ENCODE results near the gene HYCC1.

GRCh38 chr7:23027261-23027660 lies 13.3 kb upstream of the HYCC1 start:
- TF ChIP-seq ZSCAN18 (CRISPR knock-in tag; IDR thresholded peaks at IDR 0.05) (no peak), ESRRA (CRISPR knock-in tag; IDR thresholded peaks at IDR 0.05; ENCODE audit: borderline replicate concordance) (no peak), MLX (CRISPR knock-in tag; IDR thresholded peaks at IDR 0.05) (no peak), ELF4 (CRISPR knock-in tag; IDR thresholded peaks at IDR 0.05; ENCODE audit: low read depth) (no peak), MAX (CRISPR knock-in tag; IDR thresholded peaks at IDR 0.05) (no peak), E2F1 (CRISPR knock-in tag; IDR thresholded peaks at IDR 0.05) (no peak), CTCF (IDR thresholded peaks at IDR 0.05) (no peak), TEAD4 (CRISPR knock-in tag; IDR thresholded peaks at IDR 0.05) (no peak), NFYB (CRISPR knock-in tag; conservative IDR thresholded peaks at IDR 0.05; ENCODE audit: low read depth) (no peak), ZNF425 (CRISPR knock-in tag; conservative IDR thresholded peaks at IDR 0.05) (no peak), MXD4 (CRISPR knock-in tag; IDR thresholded peaks at IDR 0.05; ENCODE audit: borderline replicate concordance) (no peak), USF2 (CRISPR knock-in tag; IDR thresholded peaks at IDR 0.05) (no peak), SOX15 (CRISPR knock-in tag; IDR thresholded peaks at IDR 0.05) (no peak)

Measured in WTC11 (cell line).